HepG2 (cell line): ENCODE results near the gene ADAMTSL3. TPM values are rescaled to one million over a fixed set of nuclear protein-coding genes. Genes with fewer than 3 reads are reported as not detected.

ENCODE experiments used
- ATAC-seq: fragments of 200-7000 bp; cut with Tn5 transposase; 3 replicates; pipeline ENCODE4 v1.9.1; 2020; ENCODE audit warnings: mild to moderate bottlenecking, moderate library complexity
- BruUV-seq: library from RNA; stranded (reverse); fragments of 400-500 nt; replicated peaks from 2 replicates; lab custom pipeline; 2021; lab: Mats Ljungman, UMichigan
- CTCF ChIA-PET: fragments of 300-600 bp; formaldehyde crosslinking; extraction: SDS; loops from one replicate; lab custom pipeline; 2021; ENCODE audit warnings: low total read pairs, inconsistent platforms, low intra/inter-chr PET ratio; lab: Yijun Ruan, JAX
- POLR2A ChIA-PET: fragments of 350-600 bp; sonication (Branson Sonifier 250); formaldehyde crosslinking; loops from one replicate; lab custom pipeline; 2020; ENCODE audit warnings: antibody characterized with exemption, inconsistent platforms; lab: Yijun Ruan, JAX
- DNase-seq: peaks from one replicate; pipeline ENCODE4 v3.0.0-alpha.2; 2015; ENCODE audit warnings: low spot score
- FAIRE-seq: peaks from 3 replicates; lab custom pipeline; 2011; peaks lifted over from hg19 to GRCh38; lab: Jason Lieb, UNC
- H2AFZ ChIP-seq: one replicate; pipeline ENCODE4 v1.6.1; 2011; ENCODE audit warnings: low read length, inconsistent platforms
- H3K27ac ChIP-seq: fragments of 300-600 bp; 3 replicates; pipeline ENCODE4 v1.8.0; 2011; ENCODE audit warnings: mixed run types, mild to moderate bottlenecking, mixed read lengths, low read length, inconsistent platforms; ENCODE audit not compliant: insufficient read depth; ENCODE audit errors: extremely low read length
- H3K27me3 ChIP-seq, 2 experiments: fragments of 200-600 bp in 1 of 2; 2 replicates in 1 of 2; 3 replicates in 1 of 2; pipeline versions ENCODE4 v1.6.0 to v1.8.0; 2011; ENCODE audit warnings: low read length in 2 of 2, mild to moderate bottlenecking in 2 of 2, moderate library complexity in 2 of 2, inconsistent platforms in 1 of 2; ENCODE audit not compliant: insufficient read depth in 2 of 2, control insufficient read depth in 1 of 2
- H3K36me3 ChIP-seq, 2 experiments: fragments of 200-600 bp in 1 of 2; replicated peaks in 1 of 2; 2 replicates in 1 of 2; 3 replicates in 1 of 2; pipeline versions ENCODE4 v1.5.1 to v1.8.0; 2011; ENCODE audit warnings: low read length in 2 of 2, inconsistent platforms in 1 of 2; ENCODE audit not compliant: insufficient read depth in 2 of 2, control insufficient read depth in 1 of 2
- H3K4me1 ChIP-seq: 2 replicates; pipeline ENCODE4 v1.5.1; 2012; ENCODE audit warnings: low read length, inconsistent platforms; ENCODE audit not compliant: insufficient read depth
- H3K4me2 ChIP-seq: 2 replicates; pipeline ENCODE4 v1.6.0; 2011; ENCODE audit warnings: low read depth, low read length, inconsistent platforms
- H3K4me3 ChIP-seq, 3 experiments: fragments of 200-600 bp in 1 of 3; sonication (generic), shearing (Covaris generic) in 1 of 3; replicated peaks in 1 of 3; 2 replicates each; pipeline ENCODE4 v1.5.1; 2011 to 2016; ENCODE audit warnings: low read length in 3 of 3, inconsistent platforms in 2 of 3, low read depth in 2 of 3, mild to moderate bottlenecking in 2 of 3, control low read depth in 1 of 3, mixed read lengths in 1 of 3; ENCODE audit not compliant: insufficient read depth in 1 of 3
- H3K79me2 ChIP-seq: one replicate; pipeline ENCODE4 v1.6.1; 2011; ENCODE audit warnings: low read length, inconsistent platforms; ENCODE audit not compliant: insufficient read depth
- H3K9ac ChIP-seq: 2 replicates; pipeline ENCODE4 v1.6.0; 2011; ENCODE audit warnings: mild to moderate bottlenecking, low read depth, low read length, inconsistent platforms; ENCODE audit not compliant: insufficient read depth
- H3K9me3 ChIP-seq: 2 replicates; pipeline ENCODE4 v1.5.1; 2012; ENCODE audit warnings: mild to moderate bottlenecking, low read length
- H4K20me1 ChIP-seq: 2 replicates; pipeline ENCODE4 v1.6.0; 2011; ENCODE audit warnings: inconsistent platforms, mild to moderate bottlenecking, low read length, moderate library complexity; ENCODE audit not compliant: insufficient read depth
- PHF8 ChIP-seq: sonication (generic); formaldehyde crosslinking; IDR thresholded peaks from 2 replicates; pipeline ENCODE4 v1.5.0; 2020; ENCODE audit warnings: missing genetic modification reagents
- ZBTB3 ChIP-seq: sonication (generic); formaldehyde crosslinking; IDR thresholded peaks from 2 replicates; pipeline ENCODE4 v1.4.0; 2020; ENCODE audit warnings: low read depth, mild to moderate bottlenecking, moderate library complexity, missing genetic modification reagents, borderline replicate concordance
- WGBS: methylation state at CpG from one replicate; pipeline ENCODE4 v1.1.6; 2017; ENCODE audit warnings: low lambda C conversion rate; 5-methylcytosine and 5-hydroxymethylcytosine counted together
- in situ Hi-C: cut with HindIII; loops from 2 replicates; pipeline ENCODE4 v1.10.0; 2017; ENCODE audit warnings: low pct_unique_long_range_greater_than_20kb; ENCODE audit not compliant: extremely low pct_ligation_motif_present
- intact Hi-C: fragments of 100-400 bp; cut with micrococcal nuclease; formaldehyde crosslinking; loops from one replicate; pipeline ENCODE4 v1.10.0; 2022; ENCODE audit not compliant: unreplicated experiment
- polyA plus RNA-seq, 8 experiments: library from polyadenylated mRNA; depleted of rRNA in 3 of 8; stranded (reverse) in 7 of 8; unstranded in 1 of 8; fragments of >200 nt; fragmentation: Illumina TruSeq in 4 of 8; extraction: Trizol in 4 of 8; gene quantifications; 2 replicates each; pipeline versions ENCODE4 v1.2.1 to v1.2.3, GENCODE V29; 2011 to 2016; ENCODE audit warnings: low read depth in 4 of 8, missing spikeins in 1 of 8, mixed read lengths in 1 of 8; ENCODE audit not compliant: insufficient read depth in 1 of 8
- total RNA-seq, 5 experiments: library from RNA; depleted of rRNA; stranded (reverse); fragments of >200 nt; fragmentation: Illumina TruSeq; extraction: Trizol; gene quantifications; 2 replicates each; pipeline ENCODE4 v1.2.3, GENCODE V29; 2016; ENCODE audit warnings: low read depth in 1 of 5
- TF ChIP-seq, protein P1 (sequence below): sonication (generic); formaldehyde crosslinking; IDR thresholded peaks from 2 replicates; pipeline ENCODE4 v1.4.0; 2020; ENCODE audit warnings: missing genetic modification reagents, borderline replicate concordance
- TF ChIP-seq, protein P2 (sequence below): fragments of 450-650 bp; IDR thresholded peaks from 2 replicates; pipeline ENCODE4 v1.6.1; 2016

Gene ADAMTSL3
- total and polyA plus RNA-seq, 2 of the 13 experiments (the other 11 are each of a cell fraction or from before 2014, with no cell fraction given) = 0.04 to 0.09 TPM

DNA sequence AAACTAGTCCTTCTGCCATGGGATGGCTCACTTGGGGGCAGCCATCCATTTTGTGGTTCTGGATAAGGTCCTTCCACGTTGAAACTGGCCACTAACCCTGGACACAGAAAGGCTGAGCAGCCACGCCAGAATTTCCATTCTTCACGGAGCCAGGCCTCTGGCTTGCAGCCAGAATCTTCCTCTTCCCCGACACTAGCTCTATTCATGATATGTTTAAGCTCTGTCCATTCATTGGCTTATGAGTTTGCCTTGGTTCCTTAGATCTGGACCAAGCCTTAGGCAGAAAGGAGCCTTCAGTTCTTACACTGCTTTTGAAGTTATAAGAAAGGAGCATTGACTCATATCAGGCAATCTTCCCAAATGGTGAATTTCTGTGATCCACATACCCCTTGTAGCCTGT lies 293.2 kb downstream of the ADAMTSL3 start:
- BruUV-seq = no TSS peak
- intact Hi-C loops = no loop called here
- H4K20me1 ChIP-seq = no peaks in the 10 kb centered on the region
- H3K79me2 ChIP-seq = no peaks in the 10 kb centered on the region
- no peaks in the 10 kb centered on the region for H3K9me3 ChIP-seq
- no peaks in the 10 kb centered on the region for H3K27me3 ChIP-seq
- H3K36me3 ChIP-seq = no peaks in the 10 kb centered on the region
- in situ Hi-C loops = no loop called here
- FAIRE-seq (no peak), DNase-seq (no peak), ATAC-seq (no peak)
- CTCF ChIA-PET = no interaction called here
- POLR2A ChIA-PET = no interaction called here
- 6% methylated on average over 4 of the region's 4 CpGs for WGBS
- H2AFZ ChIP-seq = no peak overlapping the region
- no peak overlapping the region for H3K27ac ChIP-seq
- H3K4me3 ChIP-seq = no peak overlapping the region
- H3K9ac ChIP-seq = no peak overlapping the region
- no peak overlapping the region for H3K4me2 ChIP-seq
- no peaks in the 10 kb centered on the region for H3K4me1 ChIP-seq
- TF ChIP-seq, protein P1, sequence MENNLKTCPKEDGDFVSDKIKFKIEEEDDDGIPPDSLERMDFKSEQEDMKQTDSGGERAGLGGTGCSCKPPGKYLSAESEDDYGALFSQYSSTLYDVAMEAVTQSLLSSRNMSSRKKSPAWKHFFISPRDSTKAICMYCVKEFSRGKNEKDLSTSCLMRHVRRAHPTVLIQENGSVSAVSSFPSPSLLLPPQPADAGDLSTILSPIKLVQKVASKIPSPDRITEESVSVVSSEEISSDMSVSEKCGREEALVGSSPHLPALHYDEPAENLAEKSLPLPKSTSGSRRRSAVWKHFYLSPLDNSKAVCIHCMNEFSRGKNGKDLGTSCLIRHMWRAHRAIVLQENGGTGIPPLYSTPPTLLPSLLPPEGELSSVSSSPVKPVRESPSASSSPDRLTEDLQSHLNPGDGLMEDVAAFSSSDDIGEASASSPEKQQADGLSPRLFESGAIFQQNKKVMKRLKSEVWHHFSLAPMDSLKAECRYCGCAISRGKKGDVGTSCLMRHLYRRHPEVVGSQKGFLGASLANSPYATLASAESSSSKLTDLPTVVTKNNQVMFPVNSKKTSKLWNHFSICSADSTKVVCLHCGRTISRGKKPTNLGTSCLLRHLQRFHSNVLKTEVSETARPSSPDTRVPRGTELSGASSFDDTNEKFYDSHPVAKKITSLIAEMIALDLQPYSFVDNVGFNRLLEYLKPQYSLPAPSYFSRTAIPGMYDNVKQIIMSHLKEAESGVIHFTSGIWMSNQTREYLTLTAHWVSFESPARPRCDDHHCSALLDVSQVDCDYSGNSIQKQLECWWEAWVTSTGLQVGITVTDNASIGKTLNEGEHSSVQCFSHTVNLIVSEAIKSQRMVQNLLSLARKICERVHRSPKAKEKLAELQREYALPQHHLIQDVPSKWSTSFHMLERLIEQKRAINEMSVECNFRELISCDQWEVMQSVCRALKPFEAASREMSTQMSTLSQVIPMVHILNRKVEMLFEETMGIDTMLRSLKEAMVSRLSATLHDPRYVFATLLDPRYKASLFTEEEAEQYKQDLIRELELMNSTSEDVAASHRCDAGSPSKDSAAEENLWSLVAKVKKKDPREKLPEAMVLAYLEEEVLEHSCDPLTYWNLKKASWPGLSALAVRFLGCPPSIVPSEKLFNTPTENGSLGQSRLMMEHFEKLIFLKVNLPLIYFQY = no peak
- TF ChIP-seq ZBTB3 (CRISPR knock-in tag) (no peak), PHF8 (CRISPR knock-in tag) (no peak)
- TF ChIP-seq, protein P2, sequence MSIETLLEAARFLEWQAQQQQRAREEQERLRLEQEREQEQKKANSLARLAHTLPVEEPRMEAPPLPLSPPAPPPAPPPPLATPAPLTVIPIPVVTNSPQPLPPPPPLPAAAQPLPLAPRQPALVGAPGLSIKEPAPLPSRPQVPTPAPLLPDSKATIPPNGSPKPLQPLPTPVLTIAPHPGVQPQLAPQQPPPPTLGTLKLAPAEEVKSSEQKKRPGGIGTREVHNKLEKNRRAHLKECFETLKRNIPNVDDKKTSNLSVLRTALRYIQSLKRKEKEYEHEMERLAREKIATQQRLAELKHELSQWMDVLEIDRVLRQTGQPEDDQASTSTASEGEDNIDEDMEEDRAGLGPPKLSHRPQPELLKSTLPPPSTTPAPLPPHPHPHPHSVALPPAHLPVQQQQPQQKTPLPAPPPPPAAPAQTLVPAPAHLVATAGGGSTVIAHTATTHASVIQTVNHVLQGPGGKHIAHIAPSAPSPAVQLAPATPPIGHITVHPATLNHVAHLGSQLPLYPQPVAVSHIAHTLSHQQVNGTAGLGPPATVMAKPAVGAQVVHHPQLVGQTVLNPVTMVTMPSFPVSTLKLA = no peak
